ENCODE measurements around the gene ABCC8.
A peak's percentile ranks its signal among the peaks of the same experiment; 100 is the strongest.

Gene ABCC8

DNA sequence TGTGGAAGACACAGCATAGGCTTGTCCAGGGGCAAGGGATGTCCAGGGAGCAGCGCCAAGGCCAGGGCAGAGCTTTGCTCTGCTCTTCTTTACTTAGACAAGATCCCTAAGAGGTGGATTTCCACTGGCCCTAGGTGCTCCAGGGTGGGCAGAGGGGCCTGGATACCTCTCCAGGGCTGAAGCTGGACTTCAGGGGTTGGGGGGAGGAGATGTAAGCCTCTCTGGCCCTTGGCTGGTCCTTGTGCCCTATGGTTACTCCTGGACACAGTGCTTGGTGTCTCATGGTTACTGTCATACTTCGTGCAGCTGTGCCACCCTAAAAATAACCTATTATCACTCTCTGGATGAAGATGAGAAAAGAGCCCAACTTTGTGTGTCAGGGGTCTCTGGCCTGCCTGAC, 75.3 kb downstream of the ABCC8 start:
- DNase-seq: no peak

DNA sequence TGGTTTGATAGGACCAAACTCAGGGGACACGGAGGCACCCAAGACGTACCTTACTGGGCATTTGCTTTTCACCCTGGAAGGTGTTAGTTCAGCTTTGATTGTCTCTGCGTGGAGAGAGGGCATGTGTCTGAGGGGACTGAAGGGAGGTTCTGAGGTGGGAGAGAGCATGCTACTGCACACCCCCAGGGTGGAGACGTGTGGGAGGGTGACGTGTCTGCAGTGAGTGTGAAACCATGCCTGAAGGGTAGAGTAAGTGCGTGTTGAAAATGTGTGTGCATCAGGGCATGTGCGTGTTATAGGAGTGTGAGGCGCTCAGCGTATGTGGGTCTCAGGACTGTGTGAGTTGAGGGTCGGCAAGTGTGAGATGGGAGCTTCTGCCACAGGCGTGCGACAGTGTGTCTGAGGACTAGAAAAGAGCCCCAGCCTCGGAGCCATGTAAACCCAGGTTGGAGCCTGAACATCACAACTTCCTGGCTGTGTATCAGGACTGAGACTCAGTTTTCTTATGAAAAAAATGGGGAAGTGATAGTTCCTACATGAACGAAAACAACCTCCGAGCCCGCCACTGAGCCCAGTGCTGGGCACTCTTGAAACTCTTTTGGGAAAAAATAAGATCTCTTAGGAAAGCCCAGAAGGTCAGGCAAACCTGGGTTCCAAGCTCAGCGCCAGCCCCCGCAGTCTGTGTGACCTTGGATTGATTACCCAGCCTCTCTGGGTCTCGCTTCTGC, 76.4 kb downstream of the ABCC8 start:
- DNase-seq: no peak

DNA sequence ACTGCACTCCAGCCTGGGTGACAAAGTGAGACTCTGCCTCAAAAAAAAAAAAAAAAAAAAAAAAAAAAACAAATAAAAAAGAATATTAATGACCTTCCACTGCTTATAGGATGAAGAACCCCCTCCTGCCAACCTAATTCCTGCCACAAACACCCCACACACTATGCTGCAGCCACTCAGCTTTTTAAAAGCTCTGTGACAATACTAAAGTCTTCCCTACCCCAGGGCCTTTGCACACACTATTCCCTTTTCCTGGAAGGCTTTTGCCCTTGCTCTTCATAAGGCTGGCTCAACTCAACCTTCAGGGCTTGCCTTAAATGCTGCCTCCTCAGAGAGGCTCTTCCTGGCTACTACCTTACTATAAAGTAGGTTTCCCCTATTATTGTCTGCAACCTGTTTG, 77.4 kb downstream of the ABCC8 start:
- no peak for DNase-seq

DNA sequence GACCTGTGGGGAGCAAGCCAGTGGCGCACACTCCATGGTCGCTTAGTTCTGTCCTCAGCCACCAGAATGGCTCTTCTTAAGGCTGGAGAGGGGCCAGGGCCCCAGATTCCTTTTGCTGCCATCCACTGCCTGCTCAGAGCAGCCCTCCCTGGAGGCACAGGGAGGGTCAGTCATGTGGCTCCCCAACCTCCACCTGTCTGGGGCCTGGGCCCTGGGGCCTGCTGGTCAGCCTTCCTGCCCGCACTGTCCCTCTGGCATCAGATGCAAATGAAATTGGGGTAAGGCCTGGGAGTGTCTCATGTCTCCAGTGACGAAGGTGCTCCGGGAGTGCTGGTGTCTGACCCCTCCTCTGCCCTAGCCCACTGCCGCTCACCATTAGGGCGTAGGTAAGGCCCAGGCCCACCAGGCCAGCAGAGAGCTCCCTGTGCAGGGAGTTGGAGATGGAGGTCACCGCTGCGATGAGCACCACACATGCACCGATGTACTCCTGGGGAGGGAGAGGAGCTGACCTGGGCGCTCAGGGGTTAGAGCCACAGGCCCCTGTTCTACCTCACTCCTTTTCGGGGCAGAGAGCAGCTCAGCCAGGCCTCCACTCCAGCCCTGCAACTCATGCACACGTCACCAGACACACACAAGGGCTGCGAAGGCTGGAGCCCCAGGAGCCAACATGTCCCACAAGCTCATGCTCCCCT, 79.2 kb downstream of the ABCC8 start:
- DNase-seq: no peak

DNA sequence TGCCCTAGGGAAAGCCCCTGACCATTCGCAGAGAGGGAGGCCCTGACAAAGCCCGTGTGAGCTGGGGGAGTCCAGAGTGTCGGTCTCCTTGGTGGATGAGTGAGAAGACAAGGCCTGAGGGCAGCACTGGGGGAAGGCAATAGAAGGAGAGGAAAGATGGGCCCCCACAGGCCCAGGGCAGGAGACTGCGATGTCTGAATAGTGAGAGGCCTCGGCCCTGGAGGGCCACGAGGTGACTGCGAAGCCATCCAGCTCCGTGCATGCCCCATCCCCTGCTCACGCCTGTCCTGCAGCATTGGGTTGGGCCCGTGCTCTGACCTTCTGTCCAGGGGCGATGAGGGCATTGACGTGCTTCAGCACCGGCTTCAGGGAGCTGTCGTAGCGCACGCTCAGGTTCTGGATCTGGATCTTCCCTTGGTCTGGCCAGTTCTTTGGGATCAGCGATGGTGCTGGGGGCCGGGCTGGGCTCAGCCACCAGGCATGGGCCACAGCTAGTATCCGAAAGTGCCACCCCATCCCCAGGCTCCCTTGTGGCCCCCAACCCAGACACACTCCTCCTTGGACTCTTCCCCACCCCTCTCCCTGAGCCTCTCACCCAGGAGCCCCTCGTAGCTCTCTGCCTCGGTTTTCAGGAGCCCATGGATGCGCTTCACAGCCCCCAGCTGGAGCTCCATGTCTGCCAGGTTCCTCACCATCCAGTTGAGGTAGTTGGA, 79.9 kb downstream of the ABCC8 start:
- DNase-seq: no peak

DNA sequence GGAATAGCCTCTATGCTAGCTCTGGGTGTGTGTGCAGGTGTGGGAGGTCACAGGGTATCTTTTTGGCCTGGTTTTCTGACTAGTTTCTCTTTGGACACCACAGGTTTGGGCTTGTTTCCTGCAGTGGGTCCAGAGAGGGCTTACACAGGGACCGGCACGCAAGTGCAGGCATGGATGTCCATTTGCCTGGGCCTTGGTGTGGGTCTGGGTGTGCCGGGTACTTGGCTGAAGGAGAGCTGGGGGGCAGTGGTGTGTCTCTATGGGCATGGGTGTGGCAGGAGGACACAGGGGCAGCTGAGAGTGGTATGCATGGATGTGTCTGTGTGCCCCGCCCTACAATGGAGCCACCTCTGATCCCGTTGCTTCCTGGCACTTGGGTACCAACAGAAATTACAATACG, 80.7 kb downstream of the ABCC8 start:
- no peak for DNase-seq

DNA sequence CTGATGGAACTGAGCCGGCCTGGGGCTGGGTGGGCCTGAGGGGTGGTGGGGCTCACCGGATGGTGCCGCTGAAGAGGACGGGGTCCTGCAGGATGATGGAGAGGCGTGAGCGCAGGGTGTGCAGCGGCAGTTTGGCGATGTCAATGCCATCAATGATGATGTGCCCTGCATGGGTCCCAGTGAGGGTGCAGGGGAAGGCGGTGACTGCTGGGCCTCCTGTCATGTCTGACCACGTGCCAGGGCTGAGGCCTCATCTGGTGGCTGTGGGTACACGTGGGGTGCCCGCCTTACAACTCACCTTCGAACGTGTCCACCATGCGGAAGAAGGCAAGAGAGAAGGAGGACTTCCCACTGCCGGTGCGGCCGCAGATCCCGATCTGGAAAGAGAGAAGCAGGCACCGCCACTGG, 81.1 kb downstream of the ABCC8 start:
- DNase-seq: no peak

DNA sequence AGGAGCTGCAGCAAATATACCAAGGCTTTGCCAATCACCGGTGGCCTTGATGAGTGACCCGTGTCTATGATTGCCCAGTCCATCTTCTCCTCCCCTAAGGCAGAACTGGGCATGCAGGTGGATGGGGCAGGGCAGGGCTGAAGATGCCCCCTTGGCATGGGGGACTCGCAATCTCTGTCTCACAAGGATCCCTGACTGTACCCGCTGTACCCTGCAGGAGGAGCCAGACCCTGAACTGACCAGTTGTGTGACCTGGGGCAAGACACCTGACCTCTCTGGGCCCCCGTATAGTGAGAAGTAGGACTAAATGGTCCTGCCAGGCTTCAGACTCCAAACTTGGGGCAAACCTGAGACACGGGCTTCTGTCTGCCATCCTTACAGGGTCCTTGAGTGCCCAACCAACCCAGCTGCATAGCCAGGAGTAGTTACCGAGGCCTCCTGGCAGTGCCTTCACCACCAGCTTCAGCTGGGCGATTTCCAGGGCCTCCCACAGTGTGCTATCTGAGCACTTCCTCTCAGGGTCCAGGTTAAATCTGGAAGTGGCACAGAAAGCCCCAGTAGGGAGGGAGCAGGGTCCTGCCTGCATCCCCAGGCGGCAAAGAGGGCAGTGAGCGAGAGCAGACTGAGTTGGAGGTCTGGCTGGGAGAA, 81.8 kb downstream of the ABCC8 start:
- DNase-seq: no peak

DNA sequence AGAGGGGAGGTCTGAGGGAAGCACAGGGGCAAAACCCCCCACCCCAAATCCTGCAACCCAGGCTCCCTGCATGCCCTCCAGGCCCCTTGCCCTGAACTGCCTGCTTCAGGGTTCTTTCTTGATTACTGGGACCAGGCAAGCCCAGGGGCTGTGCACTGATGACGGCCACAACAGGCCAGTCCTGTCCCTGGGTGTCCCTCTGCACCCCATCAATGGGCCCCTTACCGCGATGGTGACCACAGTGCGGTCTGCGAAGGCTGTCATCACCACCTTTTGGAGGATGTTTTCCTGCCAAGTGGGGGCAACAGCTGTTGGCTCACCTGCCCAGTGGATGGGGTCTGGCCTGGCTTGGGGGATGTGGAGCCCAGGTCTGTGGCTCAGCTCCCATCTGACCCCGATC, 83.2 kb downstream of the ABCC8 start:
- no peak for DNase-seq

DNA sequence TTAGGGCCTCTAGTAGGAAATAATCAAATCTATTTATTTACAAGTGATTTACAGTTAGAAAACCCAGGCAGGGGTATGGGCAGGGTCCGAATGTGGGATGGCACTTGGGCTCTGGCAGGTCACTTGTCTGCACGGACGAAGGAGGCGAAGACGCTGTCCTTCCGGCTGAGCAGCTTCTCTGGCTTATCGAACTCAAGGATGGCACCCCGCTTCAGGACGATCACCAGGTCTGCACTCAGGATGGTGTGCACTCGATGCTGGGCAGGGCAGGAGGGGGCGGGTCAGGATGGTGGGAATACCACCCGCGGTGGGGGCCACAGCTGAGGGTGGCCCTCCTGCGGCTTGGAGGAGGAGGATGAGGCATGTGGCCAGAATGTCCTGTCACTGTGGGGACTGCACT, 83.8 kb downstream of the ABCC8 start:
- DNase-seq: no peak

DNA sequence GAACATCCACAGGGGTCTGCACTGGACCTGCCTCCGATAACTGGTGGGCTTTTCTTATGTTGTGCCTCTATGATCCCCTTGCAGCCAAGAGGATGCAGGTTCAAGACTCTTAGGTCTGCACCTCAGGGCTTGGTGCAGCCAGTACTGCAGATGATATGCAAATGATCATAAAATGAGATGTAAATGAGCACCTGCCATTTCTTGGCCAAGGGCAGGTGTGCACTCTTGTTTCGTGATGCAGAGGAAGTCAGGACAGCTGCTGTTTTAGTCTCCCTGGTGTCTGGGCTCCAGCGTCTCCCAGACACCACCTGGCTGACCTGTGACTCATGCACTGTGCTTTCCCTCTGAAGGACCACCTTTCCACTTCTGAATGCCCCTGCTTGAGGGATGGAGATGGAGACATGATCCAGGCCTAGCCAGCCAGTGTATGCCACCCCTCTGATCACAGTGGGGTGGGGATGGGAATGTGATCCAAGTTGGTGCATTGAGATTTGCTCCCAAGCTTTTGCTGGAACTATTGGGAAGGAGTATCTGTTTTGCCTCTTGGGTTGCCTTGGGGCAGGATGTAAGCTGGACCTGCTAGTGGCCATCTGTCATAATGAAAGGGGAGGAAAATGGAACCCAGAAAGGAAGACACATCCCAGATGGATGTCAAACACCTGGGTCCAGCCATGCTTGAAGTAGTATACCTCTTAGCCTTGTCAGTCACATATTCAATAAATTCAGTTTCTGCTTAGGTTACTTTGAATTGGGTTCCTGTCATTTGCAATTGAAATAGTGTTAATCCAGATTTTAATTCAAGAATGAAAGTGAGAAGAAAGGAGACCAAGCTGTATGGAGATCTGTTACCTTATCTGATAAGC, 84.9 kb downstream of the ABCC8 start:
- no peak for DNase-seq

DNA sequence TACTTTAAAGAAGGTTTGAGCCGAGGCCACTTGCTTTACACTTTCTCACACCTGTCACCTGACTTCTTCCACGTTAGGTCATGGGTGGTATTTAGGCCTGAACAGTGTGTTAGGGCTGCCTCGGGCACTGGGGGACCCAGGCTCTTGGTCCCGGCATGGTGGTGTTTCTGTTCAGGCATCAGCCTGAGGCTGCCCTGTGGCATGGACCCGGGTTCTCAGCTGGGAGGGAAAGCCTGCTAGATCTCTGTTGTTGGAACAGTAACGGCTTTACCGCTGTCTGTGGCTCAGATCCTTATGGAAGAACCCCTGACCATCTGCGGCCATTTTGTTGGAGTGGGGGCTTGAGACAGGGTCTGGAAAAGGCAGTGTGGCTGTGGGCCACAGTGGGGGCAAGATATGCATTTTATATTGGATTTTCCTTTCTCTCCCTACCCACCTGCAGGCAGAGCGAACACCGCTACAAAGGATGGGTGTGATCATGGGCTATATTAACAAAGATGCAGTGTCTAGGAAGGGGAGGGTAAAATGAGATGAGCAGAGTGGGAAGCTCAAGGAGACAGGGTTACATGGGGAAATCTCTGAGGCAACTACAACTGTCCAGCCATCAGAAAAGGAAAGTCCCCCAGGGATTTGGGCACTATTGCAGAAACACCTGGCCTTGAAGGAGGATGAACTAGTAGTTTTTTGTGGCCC, 86.5 kb downstream of the ABCC8 start:
- no peak for DNase-seq

DNA sequence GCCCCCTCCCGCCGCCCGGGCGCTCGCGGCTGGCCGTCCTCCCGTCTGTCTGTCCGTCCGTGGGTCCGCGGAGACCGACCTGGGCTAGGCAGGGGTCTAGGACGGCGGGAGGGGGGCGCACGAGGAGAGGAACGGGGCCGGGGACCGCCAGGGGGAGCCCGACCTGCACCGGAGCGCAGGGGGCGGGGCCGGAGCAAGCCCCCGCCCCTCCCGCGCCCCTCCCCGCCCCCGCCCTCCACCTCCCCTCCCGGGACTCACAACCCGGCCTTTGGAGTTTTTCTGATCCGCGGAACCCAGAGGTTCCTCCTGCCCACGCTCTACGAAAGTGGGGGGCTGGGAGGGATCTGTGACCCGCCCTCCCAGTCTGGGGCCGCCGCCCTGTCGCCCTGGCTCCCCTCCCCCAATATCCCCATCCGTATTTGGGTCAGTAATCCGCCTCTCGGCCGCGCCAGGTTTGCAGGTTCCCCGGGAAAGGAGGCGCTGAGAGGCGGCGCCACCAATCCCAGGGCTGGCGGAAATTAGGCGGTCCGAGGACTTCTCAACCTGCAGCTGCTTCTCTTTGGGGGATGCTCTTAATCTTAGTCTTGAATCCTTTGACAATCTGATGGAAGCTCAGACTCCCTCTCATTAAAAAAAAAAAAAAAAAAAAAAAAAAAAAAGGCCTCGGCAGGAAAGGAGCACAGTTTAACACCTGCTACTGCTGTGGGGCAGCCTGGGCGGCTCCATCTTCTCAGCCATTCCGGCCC, 87.3 kb downstream of the ABCC8 start:
- peak; percentile 79 for DNase-seq

DNA sequence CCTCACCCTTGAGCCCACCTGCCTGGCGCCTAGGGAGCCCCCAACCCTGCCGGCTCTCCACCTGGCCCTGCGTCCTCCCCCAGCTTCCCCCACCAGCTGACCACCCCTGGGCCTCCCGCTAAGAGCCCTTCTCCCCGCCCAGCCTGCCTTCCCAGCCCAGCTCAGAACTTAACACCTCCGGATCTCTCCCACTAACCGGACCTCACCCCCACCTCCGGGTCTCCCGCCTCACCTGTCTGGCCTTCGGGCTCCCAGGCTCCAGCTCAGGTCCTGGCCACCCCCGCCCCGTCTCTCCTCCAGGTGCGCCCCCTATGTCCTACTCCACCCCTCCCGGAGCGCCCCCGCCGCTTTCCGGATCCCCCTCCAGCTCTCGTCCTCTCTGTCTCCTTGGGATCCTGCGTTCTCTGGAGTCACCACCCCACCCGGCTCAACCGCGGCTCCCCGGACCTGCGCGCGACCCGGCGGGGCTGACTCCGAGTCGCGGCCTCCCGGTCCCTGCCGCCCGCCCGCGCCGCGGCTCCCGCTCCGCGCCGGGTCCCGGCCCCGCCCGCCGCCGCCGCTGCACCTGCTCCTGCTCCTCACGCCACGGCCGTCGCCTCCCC, 87.9 kb downstream of the ABCC8 start, which contains the start of gene KCNJ11:
Gene KCNJ11 (minus strand): TSS at position 51 of the 602 bp plus-strand sequence. CDS start 568 bp downstream, outside the sequence.
- DNase-seq: peak; percentile 23

DNA sequence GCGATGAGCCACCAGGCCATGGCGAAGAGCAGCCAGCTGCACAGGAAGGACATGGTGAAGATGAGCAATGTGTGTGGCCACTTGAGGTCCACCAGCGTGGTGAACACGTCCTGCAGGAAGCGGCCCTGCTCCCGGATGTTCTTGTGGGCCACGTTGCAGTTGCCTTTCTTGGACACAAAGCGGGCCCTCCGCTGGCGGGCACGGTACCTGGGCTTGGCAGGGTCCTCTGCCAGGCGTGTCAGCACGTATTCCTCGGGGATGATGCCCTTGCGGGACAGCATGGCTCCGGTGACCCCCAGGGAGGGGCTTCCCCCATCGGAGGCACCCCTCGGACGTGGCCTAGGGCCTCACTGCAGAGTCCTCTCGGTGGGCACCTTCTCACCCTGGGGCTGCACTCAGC, 88.8 kb downstream of the ABCC8 start:
- no peak for DNase-seq

DNA sequence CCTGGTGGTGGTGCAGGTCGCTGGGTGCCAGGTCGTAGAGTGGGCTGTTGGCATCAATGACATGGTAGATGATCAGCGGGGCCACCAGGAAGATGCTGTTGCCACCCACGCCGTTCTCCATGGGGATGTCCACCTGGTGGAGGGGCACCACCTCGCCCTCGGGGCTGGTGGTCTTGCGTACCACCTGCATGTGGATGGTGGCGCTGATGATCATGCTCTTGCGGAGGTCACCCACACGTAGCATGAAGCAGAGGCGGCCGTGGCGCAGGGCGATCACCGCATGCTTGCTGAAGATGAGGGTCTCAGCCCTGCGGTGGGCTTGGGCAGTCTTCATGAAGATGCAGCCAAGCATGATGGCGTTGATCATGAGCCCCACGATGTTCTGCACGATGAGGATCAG, 89.4 kb downstream of the ABCC8 start:
- DNase-seq: no peak

DNA sequence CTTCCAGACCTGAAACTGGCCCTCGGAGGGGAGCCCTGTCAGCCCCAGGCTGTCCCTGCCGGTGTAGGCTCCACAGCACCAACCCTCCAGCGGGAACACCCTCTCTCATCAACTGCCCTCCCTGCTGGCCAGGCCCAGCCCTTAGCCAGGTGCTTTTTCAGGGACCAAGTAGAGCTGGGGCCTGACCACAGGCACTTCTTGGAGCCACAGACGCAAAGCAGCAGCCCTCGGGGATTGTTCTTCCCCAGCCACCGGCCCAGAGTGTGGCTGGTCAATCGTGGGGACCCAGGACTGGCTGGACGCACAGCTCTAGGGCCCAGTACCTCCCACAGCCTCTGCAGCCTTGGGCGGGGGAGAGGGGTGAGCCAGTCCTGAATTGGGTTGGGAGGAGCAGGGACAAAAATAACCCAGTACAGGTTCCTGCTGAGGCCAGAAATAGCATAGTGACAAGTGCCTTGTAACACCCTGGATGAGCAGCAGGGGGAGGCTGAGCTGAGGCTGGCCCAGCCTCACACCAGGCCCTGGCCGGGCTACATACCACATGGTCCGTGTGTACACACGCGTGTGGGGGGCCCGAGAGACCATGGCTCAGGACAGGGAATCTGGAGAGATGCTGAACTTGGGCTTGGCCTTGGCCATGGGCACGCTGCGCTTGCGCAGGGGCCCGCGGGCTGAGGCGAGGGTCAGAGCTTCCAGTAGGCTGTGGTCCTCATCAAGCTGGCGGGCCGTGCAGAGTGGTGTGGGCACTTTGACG, 90.1 kb downstream of the ABCC8 start:
- peak; percentile 71 for DNase-seq

DNA sequence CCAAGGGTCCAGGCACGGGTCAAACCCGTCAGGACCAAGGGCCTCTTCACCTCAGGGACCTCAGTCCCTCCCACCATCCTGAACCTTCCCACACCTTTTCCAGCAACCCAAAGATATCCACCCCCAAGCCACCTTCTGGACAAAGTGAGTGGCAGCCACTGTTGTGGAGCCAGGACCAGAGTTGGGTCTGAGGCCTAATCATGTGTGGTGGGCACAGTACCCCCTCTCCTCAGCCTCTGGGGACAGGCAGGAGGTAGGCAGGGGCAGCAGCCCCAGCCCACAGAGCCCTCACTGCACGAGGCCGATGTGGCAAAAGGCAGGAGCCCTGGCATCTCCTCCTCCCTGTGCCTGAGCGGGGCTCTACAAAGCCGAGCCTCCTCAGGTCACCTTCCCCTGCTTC, 90.7 kb downstream of the ABCC8 start:
- no peak for DNase-seq

DNA sequence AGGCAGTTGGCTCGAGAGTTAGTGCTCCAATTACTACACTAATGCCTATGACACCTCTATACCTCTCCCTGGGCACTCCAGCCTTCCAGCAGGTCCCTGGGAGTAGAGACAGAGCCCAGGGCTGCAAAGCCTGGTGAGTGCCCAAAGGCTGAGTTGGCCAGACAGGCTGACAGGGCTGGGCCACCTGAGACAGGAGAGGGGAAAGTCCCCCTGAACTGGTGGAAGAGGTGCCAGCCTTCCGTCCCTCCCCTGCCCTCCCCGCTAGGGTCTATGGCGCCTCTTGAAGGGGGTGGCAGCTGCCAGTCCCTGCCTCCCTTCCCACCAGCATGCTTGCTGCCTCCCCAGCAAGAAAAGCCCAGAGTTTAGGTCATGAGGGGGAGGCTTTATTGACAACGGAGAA, 91.2 kb downstream of the ABCC8 start:
- DNase-seq: no peak

DNA sequence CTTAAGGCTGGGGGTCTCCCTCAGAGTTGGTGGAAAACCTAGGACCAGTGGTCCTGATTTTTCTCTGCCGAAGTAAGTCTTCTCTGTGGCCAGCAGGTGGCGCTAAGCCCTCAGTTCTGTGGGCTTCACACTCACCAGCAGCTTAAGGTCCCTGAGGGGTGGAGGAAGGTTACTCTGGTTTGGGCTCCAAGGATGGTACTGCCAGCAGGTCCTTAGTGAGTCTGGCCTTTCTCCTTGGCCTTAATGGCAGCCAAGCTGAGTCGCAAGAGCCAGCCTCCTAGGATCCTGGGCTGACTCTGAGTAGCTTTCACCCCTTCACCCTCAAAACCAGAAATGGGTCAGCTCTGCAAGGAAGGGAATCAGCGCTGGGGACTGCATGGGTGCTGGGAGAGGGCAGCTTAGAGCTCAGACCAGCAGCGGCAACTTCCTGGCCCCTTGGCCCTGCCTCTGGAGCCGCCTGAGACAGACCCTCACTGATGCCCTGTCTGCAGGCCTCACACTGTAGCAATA, 92.6 kb downstream of the ABCC8 start:
- peak; percentile 84 for DNase-seq
